Measurements from ENCODE around the gene LRRC1. TPM values are rescaled to one million over a fixed set of nuclear protein-coding genes. Genes with fewer than 3 reads are reported as not detected.

Gene LRRC1
- total and polyA plus RNA-seq, 2 experiments from 2014 or later = 11.3 to 16.6 TPM

DNA sequence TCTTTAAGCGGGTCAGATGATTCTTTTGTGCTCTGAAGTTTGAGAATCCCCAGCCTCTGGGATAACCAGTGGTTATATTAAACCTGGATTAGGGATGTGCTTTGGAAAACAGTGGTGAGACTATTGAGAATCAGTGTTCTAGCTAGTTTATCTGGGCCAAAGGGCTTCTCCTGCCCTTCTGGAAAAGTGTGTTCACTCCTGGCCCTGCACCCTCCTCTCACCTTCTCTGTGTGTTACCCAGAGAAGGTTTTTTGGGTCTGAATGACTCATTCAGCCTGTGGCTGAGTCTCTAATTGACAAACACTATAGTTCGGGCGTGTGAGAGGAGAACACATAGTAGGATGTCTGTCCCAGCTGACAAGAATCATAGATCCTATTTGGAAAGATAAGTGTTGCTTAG is 66.7 kb downstream of the LRRC1 start (continued):
- TF ChIP-seq, protein P1, sequence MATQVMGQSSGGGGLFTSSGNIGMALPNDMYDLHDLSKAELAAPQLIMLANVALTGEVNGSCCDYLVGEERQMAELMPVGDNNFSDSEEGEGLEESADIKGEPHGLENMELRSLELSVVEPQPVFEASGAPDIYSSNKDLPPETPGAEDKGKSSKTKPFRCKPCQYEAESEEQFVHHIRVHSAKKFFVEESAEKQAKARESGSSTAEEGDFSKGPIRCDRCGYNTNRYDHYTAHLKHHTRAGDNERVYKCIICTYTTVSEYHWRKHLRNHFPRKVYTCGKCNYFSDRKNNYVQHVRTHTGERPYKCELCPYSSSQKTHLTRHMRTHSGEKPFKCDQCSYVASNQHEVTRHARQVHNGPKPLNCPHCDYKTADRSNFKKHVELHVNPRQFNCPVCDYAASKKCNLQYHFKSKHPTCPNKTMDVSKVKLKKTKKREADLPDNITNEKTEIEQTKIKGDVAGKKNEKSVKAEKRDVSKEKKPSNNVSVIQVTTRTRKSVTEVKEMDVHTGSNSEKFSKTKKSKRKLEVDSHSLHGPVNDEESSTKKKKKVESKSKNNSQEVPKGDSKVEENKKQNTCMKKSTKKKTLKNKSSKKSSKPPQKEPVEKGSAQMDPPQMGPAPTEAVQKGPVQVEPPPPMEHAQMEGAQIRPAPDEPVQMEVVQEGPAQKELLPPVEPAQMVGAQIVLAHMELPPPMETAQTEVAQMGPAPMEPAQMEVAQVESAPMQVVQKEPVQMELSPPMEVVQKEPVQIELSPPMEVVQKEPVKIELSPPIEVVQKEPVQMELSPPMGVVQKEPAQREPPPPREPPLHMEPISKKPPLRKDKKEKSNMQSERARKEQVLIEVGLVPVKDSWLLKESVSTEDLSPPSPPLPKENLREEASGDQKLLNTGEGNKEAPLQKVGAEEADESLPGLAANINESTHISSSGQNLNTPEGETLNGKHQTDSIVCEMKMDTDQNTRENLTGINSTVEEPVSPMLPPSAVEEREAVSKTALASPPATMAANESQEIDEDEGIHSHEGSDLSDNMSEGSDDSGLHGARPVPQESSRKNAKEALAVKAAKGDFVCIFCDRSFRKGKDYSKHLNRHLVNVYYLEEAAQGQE (IDR thresholded peaks at IDR 0.05; ENCODE audit: unreplicated experiment) = no peak
- TF ChIP-seq EZH2phosphoT487 (IDR thresholded peaks at IDR 0.05; ENCODE audit: unreplicated experiment) (no peak), ZNF114 (CRISPR knock-in tag; IDR thresholded peaks at IDR 0.05) (no peak), POLR2AphosphoS5 (IDR thresholded peaks at IDR 0.05; ENCODE audit: low read depth) (no peak), STAT1 (IDR thresholded peaks at IDR 0.05; ENCODE audit: unreplicated experiment) (no peak)
- TF ChIP-seq, protein P2, sequence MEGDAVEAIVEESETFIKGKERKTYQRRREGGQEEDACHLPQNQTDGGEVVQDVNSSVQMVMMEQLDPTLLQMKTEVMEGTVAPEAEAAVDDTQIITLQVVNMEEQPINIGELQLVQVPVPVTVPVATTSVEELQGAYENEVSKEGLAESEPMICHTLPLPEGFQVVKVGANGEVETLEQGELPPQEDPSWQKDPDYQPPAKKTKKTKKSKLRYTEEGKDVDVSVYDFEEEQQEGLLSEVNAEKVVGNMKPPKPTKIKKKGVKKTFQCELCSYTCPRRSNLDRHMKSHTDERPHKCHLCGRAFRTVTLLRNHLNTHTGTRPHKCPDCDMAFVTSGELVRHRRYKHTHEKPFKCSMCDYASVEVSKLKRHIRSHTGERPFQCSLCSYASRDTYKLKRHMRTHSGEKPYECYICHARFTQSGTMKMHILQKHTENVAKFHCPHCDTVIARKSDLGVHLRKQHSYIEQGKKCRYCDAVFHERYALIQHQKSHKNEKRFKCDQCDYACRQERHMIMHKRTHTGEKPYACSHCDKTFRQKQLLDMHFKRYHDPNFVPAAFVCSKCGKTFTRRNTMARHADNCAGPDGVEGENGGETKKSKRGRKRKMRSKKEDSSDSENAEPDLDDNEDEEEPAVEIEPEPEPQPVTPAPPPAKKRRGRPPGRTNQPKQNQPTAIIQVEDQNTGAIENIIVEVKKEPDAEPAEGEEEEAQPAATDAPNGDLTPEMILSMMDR (conservative IDR thresholded peaks at IDR 0.05; ENCODE audit: low read depth in 2 of 2) = no peak

DNA sequence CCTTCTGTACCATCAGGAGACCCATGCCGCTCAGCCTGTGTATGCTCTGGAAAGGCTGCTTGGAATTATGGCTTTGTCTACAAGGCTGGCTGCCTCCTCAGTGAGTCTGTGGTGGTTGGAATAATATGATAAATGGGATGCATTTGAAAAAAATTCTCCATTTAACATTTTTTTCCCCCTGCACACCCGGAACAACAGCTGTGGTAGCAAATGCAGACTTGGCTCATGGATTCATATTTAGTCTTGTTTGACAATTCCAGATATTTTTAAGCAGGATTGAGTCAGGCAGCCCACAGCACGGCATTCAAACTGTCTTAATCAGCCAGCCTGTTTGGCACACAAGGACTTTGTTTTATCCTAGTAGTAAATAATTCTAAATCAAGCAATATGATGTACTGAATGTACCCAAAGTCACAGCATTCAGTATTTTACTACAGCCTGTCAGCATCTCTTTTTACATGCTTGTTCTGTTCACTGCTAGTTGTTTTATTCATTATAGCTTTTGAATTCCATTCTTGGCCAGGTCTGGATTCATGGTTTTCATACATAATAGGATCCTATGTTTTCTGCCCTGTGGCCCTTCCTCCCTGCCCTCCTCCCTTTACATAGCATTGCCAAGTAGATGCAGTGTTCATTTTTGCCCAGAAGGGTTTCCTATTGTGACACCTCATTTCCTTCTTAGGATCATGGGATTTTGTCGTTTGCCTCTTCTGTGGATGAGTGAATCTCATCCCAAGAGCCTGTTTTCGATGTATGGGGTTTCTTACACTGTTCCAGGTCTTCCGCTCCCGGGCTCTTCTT is 68.1 kb downstream of the LRRC1 start:
- H3K27me3 Mint-ChIP-seq (ENCODE audit: insufficient read depth, low read depth, poor library complexity) = no peaks in the 10 kb centered on the region
- no peaks in the 10 kb centered on the region; the same call in 1 of the 2 replicates for H4K20me1 ChIP-seq (replicated peaks; ENCODE audit: insufficient read depth)
- no peak overlapping the region for H3K4me3 ChIP-seq
- peaks cover 14% of the 10 kb centered on the region for H3K4me1 Mint-ChIP-seq
- no peaks in the 10 kb centered on the region for H3K9me3 Mint-ChIP-seq
- H3K36me3 Mint-ChIP-seq (ENCODE audit: low read depth) = no peaks in the 10 kb centered on the region
- H3K27ac ChIP-seq (ENCODE audit: low read depth) = no peak overlapping the region
- H3F3A ChIP-seq (replicated peaks; ENCODE audit: low read depth) = no peaks in the 10 kb centered on the region
- no peaks in the 10 kb centered on the region for H3K27me3 ChIP-seq (ENCODE audit: insufficient read depth)
- 0 out of 2 replicates have a peak, but pooled peaks cover 3% of the 10 kb centered on the region for H3K79me2 ChIP-seq (replicated peaks; ENCODE audit: insufficient read depth)
- H3K4me2 ChIP-seq = no peak overlapping the region
- no peaks in the 10 kb centered on the region for H3K36me3 ChIP-seq (ENCODE audit: insufficient read depth)
- H3K9me2 ChIP-seq (ENCODE audit: insufficient read depth) = 0 out of 2 replicates have a peak, but pooled peaks cover 6% of the 10 kb centered on the region
- no peak overlapping the region for H2AFZ ChIP-seq
- DNase-seq (ENCODE audit: low spot score) = no peak
- H3K27ac Mint-ChIP-seq = no peak overlapping the region
- peaks cover 6% of the 10 kb centered on the region; the same call in 1 of the 2 replicates for H3K4me1 ChIP-seq (ENCODE audit: insufficient read depth)
- no peak overlapping the region for H3K4me3 Mint-ChIP-seq
- no peak for ATAC-seq
- TF ChIP-seq POLR2AphosphoS5 (IDR thresholded peaks at IDR 0.05; ENCODE audit: low read depth) (no peak), EZH2 (IDR thresholded peaks at IDR 0.05; ENCODE audit: low read depth, unreplicated experiment) (no peak), CREB1 (CRISPR knock-in tag; IDR thresholded peaks at IDR 0.05; ENCODE audit: low read depth) (no peak), STAT1 (IDR thresholded peaks at IDR 0.05; ENCODE audit: unreplicated experiment) (no peak)
- TF ChIP-seq, protein P2 (conservative IDR thresholded peaks at IDR 0.05; ENCODE audit: low read depth in 2 of 2) = no peak
- TF ChIP-seq, protein P3, sequence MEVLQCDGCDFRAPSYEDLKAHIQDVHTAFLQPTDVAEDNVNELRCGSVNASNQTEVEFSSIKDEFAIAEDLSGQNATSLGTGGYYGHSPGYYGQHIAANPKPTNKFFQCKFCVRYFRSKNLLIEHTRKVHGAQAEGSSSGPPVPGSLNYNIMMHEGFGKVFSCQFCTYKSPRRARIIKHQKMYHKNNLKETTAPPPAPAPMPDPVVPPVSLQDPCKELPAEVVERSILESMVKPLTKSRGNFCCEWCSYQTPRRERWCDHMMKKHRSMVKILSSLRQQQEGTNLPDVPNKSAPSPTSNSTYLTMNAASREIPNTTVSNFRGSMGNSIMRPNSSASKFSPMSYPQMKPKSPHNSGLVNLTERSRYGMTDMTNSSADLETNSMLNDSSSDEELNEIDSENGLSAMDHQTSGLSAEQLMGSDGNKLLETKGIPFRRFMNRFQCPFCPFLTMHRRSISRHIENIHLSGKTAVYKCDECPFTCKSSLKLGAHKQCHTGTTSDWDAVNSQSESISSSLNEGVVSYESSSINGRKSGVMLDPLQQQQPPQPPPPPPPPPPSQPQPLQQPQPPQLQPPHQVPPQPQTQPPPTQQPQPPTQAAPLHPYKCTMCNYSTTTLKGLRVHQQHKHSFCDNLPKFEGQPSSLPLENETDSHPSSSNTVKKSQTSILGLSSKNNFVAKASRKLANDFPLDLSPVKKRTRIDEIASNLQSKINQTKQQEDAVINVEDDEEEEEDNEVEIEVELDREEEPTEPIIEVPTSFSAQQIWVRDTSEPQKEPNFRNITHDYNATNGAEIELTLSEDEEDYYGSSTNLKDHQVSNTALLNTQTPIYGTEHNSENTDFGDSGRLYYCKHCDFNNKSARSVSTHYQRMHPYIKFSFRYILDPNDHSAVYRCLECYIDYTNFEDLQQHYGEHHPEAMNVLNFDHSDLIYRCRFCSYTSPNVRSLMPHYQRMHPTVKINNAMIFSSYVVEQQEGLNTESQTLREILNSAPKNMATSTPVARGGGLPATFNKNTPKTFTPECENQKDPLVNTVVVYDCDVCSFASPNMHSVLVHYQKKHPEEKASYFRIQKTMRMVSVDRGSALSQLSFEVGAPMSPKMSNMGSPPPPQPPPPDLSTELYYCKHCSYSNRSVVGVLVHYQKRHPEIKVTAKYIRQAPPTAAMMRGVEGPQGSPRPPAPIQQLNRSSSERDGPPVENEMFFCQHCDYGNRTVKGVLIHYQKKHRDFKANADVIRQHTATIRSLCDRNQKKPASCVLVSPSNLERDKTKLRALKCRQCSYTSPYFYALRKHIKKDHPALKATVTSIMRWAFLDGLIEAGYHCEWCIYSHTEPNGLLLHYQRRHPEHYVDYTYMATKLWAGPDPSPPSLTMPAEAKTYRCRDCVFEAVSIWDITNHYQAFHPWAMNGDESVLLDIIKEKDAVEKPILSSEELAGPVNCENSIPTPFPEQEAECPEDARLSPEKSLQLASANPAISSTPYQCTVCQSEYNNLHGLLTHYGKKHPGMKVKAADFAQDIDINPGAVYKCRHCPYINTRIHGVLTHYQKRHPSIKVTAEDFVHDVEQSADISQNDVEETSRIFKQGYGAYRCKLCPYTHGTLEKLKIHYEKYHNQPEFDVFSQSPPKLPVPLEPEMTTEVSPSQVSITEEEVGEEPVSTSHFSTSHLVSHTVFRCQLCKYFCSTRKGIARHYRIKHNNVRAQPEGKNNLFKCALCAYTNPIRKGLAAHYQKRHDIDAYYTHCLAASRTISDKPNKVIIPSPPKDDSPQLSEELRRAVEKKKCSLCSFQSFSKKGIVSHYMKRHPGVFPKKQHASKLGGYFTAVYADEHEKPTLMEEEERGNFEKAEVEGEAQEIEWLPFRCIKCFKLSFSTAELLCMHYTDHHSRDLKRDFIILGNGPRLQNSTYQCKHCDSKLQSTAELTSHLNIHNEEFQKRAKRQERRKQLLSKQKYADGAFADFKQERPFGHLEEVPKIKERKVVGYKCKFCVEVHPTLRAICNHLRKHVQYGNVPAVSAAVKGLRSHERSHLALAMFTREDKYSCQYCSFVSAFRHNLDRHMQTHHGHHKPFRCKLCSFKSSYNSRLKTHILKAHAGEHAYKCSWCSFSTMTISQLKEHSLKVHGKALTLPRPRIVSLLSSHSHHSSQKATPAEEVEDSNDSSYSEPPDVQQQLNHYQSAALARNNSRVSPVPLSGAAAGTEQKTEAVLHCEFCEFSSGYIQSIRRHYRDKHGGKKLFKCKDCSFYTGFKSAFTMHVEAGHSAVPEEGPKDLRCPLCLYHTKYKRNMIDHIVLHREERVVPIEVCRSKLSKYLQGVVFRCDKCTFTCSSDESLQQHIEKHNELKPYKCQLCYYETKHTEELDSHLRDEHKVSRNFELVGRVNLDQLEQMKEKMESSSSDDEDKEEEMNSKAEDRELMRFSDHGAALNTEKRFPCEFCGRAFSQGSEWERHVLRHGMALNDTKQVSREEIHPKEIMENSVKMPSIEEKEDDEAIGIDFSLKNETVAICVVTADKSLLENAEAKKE (CRISPR knock-in tag; IDR thresholded peaks at IDR 0.05) = no peak
